IMR-90 (cell line): ENCODE data around the gene SLC44A4.

ENCODE experiments used
- CTCF ChIP-seq: conservative IDR thresholded peaks from 2 replicates; pipeline ENCODE4 v1.5.1; 2012; ENCODE audit warnings: mild to moderate bottlenecking, low read depth, low read length, improper control_type of control experiment
- MAFK ChIP-seq: IDR thresholded peaks from 2 replicates; pipeline ENCODE4 v1.6.1; 2012; ENCODE audit warnings: low read depth, low read length, improper control_type of control experiment
- POLR2A ChIP-seq: IDR thresholded peaks from 2 replicates; pipeline ENCODE4 v1.6.1; 2012; ENCODE audit warnings: mild to moderate bottlenecking, low read depth, low read length
- RAD21 ChIP-seq: IDR thresholded peaks from 2 replicates; pipeline ENCODE4 v1.6.1; 2012; ENCODE audit warnings: low read length, improper control_type of control experiment
- RCOR1 ChIP-seq: IDR thresholded peaks from 2 replicates; pipeline ENCODE4 v1.6.1; 2012; ENCODE audit warnings: mild to moderate bottlenecking, low read length, improper control_type of control experiment; ENCODE audit not compliant: insufficient replicate concordance
- SMC3 ChIP-seq: fragments of 150-350 bp; IDR thresholded peaks from 2 replicates; pipeline ENCODE4 v1.6.1; 2016; ENCODE audit warnings: low read depth, mild to moderate bottlenecking, antibody characterized with exemption, low read length, moderate library complexity
- USF2 ChIP-seq: fragments of 150-350 bp; IDR thresholded peaks from 2 replicates; pipeline ENCODE4 v1.6.1; 2017; ENCODE audit warnings: mild to moderate bottlenecking, antibody characterized with exemption, low read length, low read depth

GRCh38 chr6:31897612-31898382, 19.0 kb upstream of the SLC44A4 start, which contains the start of gene EHMT2:
- TF ChIP-seq RCOR1: no peak
- no peak for TF ChIP-seq CTCF
- TF ChIP-seq POLR2A: no peak
- no peak; the same call in none of the 2 replicates for TF ChIP-seq RAD21
- no peak for TF ChIP-seq SMC3
- no peak for TF ChIP-seq MAFK
- TF ChIP-seq USF2: peak; percentile 97
